HL-60 (cell line): ENCODE data around the gene CTAGE1.

Experiments
- DNase-seq, 2 experiments: peaks; one replicate each; pipeline ENCODE4 v3.0.0-alpha.2; 2010 to 2020; ENCODE audit warnings: low read depth in 1 of 2, low spot score in 1 of 2
- H3K27ac ChIP-seq: fragments of 250-450 bp; sonication (Bioruptor Pico); replicated peaks from 2 replicates; pipeline ENCODE4 v1.5.1; 2020; ENCODE audit warnings: mild to moderate bottlenecking, moderate library complexity
- H3K27me3 ChIP-seq: fragments of 250-450 bp; sonication (Bioruptor Pico); 2 replicates; pipeline ENCODE4 v1.5.1; 2021; ENCODE audit warnings: mild to moderate bottlenecking, moderate library complexity; ENCODE audit not compliant: insufficient read depth, poor library complexity, severe bottlenecking
- H3K4me3 ChIP-seq: replicated peaks from 2 replicates; pipeline ENCODE4 v1.5.1; 2011; ENCODE audit warnings: mild to moderate bottlenecking, control low read depth, low read length; ENCODE audit not compliant: insufficient read depth
- GABPA ChIP-seq: IDR thresholded peaks from 2 replicates; pipeline ENCODE4 v1.6.1; 2012; ENCODE audit warnings: low read depth
- POLR2AphosphoS5 ChIP-seq: IDR thresholded peaks from 2 replicates; pipeline ENCODE4 v1.6.1; 2012; ENCODE audit warnings: low read depth
- SPI1 ChIP-seq: IDR thresholded peaks from 2 replicates; pipeline ENCODE4 v1.6.1; 2012; ENCODE audit warnings: low read depth, mild to moderate bottlenecking, borderline replicate concordance
- TF ChIP-seq, protein P1 (sequence below): IDR thresholded peaks from one replicate; pipeline ENCODE4 v1.5.1; 2011; ENCODE audit warnings: low read length, control low read depth, inconsistent platforms; ENCODE audit not compliant: insufficient read depth
- TF ChIP-seq, protein P2 (sequence below): IDR thresholded peaks from 2 replicates; pipeline ENCODE4 v1.6.1; 2012; ENCODE audit warnings: low read depth; ENCODE audit not compliant: insufficient replicate concordance

Gene CTAGE1

GRCh38 chr18:22422909-22423548 is 5.3 kb upstream of the CTAGE1 start:
- no peak for DNase-seq
- H3K27me3 ChIP-seq = peaks cover 5% of the 10 kb centered on the region
- TF ChIP-seq POLR2AphosphoS5 = no peak
- TF ChIP-seq, protein P1, sequence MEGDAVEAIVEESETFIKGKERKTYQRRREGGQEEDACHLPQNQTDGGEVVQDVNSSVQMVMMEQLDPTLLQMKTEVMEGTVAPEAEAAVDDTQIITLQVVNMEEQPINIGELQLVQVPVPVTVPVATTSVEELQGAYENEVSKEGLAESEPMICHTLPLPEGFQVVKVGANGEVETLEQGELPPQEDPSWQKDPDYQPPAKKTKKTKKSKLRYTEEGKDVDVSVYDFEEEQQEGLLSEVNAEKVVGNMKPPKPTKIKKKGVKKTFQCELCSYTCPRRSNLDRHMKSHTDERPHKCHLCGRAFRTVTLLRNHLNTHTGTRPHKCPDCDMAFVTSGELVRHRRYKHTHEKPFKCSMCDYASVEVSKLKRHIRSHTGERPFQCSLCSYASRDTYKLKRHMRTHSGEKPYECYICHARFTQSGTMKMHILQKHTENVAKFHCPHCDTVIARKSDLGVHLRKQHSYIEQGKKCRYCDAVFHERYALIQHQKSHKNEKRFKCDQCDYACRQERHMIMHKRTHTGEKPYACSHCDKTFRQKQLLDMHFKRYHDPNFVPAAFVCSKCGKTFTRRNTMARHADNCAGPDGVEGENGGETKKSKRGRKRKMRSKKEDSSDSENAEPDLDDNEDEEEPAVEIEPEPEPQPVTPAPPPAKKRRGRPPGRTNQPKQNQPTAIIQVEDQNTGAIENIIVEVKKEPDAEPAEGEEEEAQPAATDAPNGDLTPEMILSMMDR = no peak
- no peak for TF ChIP-seq SPI1
- no peak for TF ChIP-seq GABPA
- TF ChIP-seq, protein P2, sequence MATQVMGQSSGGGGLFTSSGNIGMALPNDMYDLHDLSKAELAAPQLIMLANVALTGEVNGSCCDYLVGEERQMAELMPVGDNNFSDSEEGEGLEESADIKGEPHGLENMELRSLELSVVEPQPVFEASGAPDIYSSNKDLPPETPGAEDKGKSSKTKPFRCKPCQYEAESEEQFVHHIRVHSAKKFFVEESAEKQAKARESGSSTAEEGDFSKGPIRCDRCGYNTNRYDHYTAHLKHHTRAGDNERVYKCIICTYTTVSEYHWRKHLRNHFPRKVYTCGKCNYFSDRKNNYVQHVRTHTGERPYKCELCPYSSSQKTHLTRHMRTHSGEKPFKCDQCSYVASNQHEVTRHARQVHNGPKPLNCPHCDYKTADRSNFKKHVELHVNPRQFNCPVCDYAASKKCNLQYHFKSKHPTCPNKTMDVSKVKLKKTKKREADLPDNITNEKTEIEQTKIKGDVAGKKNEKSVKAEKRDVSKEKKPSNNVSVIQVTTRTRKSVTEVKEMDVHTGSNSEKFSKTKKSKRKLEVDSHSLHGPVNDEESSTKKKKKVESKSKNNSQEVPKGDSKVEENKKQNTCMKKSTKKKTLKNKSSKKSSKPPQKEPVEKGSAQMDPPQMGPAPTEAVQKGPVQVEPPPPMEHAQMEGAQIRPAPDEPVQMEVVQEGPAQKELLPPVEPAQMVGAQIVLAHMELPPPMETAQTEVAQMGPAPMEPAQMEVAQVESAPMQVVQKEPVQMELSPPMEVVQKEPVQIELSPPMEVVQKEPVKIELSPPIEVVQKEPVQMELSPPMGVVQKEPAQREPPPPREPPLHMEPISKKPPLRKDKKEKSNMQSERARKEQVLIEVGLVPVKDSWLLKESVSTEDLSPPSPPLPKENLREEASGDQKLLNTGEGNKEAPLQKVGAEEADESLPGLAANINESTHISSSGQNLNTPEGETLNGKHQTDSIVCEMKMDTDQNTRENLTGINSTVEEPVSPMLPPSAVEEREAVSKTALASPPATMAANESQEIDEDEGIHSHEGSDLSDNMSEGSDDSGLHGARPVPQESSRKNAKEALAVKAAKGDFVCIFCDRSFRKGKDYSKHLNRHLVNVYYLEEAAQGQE = no peak
- H3K27ac ChIP-seq = no peak overlapping the region
- no peak overlapping the region for H3K4me3 ChIP-seq

DNA sequence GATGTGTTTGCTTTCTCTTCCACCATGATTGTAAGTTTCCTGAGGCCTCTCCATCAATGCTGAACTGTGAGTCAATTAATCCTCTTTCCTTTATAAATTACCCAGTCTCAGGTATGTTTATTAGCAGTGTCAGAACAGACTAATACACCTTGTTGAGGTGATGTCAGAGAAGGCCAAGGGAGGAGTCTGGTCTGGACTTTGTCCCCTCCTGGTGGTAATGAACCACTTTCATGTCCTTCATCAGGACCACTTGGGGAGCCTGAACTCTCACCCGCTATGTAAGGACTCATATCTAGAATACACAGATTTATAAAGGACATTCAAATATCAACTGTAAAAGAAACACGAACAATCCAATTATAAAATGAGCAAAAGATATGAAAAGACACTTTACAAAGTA is 2.9 kb upstream of the CTAGE1 start:
- Histone ChIP-seq H3K4me3 (no peak overlapping the region), H3K27me3 (peaks cover 17% of the 10 kb centered on the region), H3K27ac (no peak overlapping the region)
- TF ChIP-seq, protein P1 = no peak
- TF ChIP-seq POLR2AphosphoS5 (no peak), GABPA (no peak)
- DNase-seq = no peak

DNA sequence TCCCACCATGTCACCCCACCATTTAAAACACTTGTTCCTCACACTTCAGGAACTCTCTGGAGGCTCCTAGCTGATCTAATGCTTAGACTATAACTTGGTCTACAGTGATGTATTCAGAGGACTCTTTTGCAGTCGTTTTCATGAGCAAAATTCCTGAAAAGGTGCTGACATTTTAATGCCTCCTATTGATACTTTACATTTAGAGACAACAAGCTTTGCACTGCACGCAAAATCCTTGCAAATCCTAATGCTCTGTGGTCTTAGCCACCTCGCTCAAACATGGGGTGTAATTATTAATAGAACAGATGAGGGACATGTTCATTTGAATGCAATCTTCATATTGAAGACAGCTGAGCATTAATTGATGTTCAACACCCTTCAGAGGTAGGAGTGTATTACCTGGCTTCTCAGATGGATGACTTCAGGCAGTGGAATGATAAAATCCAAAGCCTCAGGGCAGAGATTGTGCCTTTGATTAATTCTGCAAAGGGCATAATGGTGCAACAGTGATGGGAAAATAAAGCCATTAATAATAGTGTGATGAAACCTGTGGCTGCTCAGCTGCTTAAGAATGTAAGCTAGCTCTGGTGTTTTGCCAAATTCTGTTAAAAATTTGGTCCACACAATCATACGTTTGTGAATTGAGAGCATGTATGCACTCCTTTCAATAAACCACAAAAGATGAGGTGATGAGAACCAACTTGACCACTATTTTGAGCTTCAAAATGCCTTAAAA is 5.4 kb downstream of the CTAGE1 start:
- Histone ChIP-seq H3K4me3 (no peak overlapping the region), H3K27me3 (peaks cover 26% of the 10 kb centered on the region), H3K27ac (no peak overlapping the region)
- no peak for DNase-seq
- TF ChIP-seq, protein P1 = no peak
- TF ChIP-seq POLR2AphosphoS5 (no peak), GABPA (no peak), SPI1 (no peak)
- TF ChIP-seq, protein P2 = no peak
